Germinal center (tissue), 1 donor: ENCODE measurements around the gene CDH23.
A peak's percentile ranks its signal among the peaks of the same experiment; 100 is the strongest.

Experiments used
- DNase-seq: peaks from one replicate; pipeline ENCODE4 v3.0.0; 2012; ENCODE audit warnings: mixed read lengths, low spot score

CDH23 gene

DNA sequence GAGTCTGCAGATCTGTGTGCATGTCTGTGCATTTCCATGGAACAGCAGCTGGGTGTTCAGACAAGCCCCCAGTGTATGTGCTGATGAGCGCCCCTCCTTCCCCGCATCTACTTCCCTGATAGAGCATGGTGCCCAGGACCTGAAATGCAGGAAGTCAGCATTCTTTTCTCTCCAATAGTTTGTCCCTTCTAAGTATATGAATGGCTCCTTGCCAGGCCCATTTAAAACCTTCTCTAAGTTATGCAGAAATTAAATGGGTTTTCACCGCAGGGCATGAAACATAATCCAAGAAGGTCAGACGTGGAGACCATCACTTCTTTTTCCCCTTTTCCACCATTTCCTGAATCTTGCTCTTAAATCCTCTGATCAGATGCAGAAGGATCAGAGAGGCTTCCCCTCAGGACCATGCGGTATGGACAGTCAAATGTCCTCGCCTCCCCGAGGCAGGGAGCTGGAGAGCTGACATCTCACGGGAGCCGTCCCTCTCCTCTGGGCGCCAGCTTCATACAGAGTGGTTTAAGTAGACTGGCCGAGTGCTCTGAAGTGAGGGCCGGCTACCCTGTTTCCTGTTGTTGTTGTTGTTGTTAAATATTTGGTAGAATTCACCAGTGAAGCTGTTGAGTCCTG is 167.6 kb downstream of the CDH23 start:
- DNase-seq, result no peak

DNA sequence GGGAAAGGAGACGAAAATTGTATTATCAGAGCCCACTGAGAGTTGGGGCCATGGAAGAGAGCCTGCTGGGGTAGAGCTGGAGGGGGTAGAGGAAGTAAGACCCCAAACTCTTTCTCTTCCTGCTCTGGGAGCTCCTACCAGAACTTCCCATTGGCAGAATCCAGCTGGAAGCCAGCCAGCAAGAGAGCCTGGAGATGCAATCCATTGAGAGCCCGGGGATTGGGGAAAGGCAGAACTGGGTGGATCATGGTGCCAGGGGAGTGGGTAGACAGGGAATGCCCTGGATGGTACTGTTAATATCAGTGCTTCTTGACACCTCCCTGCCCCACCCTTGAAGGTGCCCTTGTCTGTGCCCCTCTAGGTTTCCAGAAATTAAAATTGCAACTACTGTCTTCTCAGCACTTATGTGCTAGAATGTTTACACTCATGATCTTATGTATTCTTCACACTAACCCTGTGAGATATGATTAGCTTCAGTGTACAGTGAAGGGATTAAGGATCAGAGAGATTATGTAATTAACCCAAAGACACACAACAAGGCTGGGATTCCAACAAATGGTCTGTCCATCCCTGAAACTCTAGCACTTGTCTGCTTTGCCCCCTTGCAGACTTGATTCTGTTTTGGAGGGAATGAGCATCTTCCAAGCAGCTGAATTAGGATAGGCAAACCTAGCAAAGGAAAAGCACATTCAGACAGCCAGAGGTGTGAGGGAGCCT is 168.7 kb downstream of the CDH23 start:
- DNase-seq, result no peak

- no peak for DNase-seq
Measured at GRCh38 chr10:71567006-71567405, 170.3 kb downstream of the CDH23 start.

DNA sequence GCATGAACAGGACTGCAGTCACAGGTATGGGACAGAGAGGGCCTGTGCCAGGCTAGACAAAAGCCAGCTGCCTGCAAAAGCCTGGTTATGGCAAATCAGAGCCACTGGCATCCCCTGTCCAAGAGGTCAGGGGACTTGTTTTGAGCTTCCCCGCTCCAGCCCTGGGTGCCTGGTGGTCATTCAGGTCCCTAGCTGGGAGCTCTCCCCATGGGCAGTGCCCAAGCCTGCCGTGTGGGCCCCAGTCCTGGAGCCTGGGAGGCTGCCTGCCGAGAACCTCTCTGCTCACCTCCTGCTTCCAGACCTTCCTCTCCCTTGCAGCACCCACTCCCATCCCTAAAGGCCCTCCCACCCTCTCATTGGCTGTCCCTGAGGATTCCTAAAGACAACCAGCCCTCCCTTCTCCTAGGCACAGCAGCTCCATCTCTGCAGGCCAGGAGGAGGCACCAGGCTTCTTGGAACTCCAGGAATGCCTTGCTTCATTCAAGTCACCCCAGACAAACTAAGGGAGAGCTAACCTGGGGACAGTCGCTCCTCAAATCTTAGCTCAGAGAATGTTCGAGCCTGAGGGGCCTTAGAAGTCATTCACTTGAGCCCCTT is 172.3 kb downstream of the CDH23 start:
- no peak for DNase-seq

DNA sequence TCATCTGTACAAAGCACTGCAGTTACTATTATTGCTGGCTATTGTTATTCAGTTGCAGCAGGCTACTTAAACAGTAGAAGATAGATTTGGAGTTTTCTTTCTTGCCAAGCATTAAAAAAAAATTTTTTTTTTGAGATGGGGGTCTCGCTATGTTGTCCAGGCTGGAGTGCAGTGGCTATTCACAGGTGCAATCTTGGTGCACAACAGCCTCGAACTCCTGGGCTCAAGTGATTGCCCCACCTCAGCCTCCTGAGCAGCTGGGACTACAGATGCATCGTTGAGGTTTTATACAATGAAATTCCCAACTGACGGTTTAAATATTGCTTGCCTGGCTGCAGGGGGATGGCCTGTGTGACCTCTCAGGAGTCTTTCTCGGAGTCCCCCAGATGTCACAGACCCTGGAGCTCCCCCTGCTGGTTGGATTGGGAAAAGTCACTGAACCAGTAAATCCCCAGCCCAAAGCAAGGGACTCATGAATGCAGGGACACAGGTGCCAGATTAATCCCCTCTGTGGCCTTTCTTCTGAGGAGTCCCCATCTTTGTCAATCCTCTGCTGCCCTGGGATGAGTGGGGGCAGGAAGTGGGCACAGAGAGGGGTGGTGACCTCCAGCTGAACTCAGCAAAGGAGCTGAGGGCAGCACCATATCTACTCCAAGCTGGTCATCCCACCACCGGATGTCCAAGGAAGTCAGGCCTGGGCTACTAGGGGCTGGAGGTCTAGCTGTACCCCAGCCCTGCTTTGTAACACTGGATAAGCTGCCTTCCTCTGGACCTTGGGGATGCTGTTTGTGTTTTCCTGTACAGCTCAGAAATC is 173.3 kb downstream of the CDH23 start:
- peak; percentile 72 for DNase-seq

GRCh38 chr10:71571460-71572175 is 174.9 kb downstream of the CDH23 start:
- DNase-seq, result no peak

DNA sequence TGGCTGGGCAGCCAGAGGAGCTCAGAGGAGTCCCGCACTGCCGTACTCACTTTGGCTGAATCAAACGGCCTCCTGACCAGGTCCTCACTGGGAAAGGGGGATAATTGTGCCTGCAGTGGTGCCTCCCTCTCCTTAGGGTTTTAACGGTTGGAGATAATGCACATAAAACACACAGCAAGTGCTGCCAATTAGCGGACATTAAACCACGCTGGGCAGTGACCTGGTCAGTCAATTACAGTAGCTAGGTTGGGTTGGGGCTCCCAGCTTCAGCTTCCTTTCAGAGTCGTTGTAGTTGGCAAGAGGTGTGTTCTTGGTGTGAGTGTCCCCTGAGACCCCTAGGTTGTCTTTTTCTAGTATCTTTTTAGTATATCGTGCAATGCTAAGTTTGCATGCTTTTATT is 176.2 kb downstream of the CDH23 start:
- no peak for DNase-seq

- no peak for DNase-seq
Measured at GRCh38 chr10:71573562-71574518, 177.1 kb downstream of the CDH23 start.

DNA sequence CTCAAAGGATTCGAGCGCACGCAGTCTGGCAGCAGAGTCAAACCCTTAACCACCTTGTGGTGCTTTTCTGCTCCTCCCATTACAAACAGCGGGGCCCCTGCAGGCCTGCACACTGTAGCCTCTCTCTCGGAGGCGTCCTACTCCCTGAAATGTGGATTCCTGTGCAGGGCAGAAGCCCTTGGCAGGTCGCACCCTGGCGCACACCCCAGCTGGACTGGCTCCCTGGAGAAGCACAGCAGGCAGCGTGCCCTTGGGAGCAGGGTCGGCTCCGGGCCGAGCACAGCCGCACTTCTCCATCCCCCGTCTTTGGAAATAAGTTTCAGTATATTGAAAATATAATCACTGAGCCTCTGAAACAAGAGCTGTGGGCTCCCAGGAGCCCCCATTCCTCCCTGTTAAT is 178.7 kb downstream of the CDH23 start:
- no peak for DNase-seq

- no peak for DNase-seq
Measured at GRCh38 chr10:71575934-71576801, 179.4 kb downstream of the CDH23 start.

- no peak for DNase-seq
Measured at GRCh38 chr10:71576842-71577241, 180.1 kb downstream of the CDH23 start.

- DNase-seq, result no peak
Measured at GRCh38 chr10:71577345-71577744, 180.6 kb downstream of the CDH23 start.

GRCh38 chr10:71578069-71578468 is 181.3 kb downstream of the CDH23 start:
- DNase-seq, result no peak

- DNase-seq, result no peak
Measured at GRCh38 chr10:71579668-71580067, 182.9 kb downstream of the CDH23 start.

DNA sequence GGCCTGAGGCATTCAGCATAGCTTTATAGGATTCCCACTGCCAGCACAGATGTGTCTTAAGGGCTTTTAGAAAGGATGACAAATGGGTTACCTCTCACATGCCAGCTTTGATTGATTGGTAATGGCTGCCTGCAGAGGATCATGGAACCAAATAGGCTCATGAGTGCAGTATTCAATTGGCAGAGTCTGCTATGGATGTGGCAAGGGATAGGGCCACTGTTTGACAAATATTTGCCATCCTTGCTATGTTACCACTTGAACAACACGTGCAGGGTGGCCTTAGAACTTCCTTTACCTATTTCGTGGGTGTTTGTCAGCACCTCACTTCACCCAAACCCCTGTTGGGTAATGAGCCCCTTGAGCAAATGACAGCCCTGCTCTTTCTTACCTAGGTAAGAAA is 183.7 kb downstream of the CDH23 start:
- no peak for DNase-seq

DNA sequence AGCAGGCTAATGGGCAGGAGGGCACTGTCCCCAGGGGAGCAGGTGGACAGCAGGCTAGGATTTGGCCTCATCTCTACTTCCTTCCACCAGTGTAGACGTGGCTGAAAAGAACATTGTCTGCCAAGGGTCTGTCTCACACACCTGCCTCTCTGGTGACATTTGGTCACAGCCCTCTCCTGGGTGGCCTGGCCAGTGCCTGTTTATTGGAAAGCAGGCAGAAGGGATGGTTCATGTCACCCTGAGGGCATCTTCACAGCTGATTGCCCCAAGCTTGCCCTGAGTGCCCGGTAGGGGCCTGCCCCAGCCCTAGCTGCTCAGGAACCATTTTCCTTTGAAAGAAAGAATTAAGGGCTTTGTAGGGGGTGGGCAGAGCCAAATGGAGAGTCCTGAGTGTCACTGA is 184.2 kb downstream of the CDH23 start:
- DNase-seq, result no peak

DNA sequence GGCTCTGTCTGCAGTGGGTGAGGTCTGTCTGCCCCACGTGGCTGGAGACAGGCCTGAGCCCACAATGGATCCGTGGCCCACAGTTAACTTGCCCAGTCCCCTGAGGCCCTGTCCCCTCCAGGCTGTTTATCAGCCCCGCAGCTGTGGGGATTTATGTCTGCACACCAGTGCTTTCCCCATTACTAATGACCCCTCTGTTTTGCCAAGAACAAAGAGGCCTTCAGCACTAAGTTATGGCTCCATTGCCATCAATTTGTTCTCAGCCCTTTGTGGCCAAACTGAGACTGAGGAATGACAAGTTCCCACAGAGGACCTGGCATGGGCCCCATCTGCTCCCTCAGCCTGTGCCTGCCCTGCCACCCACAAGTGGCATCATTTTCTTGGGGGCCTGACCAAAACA is 184.7 kb downstream of the CDH23 start:
- no peak for DNase-seq

DNA sequence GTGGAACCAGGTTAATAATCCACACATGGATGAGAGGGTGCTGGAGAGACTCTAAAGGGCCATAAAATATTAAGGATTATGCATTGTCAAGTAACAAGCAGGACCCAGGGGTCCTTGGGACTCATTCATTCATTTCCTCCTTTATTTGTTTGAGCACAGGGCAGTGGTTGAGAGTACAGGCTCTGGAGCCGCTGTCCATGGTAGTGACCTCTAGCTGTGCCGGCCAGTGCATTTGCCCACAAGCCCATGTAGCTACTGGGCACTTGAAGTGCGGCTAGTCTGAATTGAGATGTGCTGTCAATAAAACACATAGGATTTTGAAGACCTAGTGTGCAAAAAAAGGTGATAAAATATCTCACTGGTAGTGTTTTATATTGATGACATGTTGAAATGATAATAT is 185.3 kb downstream of the CDH23 start:
- DNase-seq, result no peak

DNA sequence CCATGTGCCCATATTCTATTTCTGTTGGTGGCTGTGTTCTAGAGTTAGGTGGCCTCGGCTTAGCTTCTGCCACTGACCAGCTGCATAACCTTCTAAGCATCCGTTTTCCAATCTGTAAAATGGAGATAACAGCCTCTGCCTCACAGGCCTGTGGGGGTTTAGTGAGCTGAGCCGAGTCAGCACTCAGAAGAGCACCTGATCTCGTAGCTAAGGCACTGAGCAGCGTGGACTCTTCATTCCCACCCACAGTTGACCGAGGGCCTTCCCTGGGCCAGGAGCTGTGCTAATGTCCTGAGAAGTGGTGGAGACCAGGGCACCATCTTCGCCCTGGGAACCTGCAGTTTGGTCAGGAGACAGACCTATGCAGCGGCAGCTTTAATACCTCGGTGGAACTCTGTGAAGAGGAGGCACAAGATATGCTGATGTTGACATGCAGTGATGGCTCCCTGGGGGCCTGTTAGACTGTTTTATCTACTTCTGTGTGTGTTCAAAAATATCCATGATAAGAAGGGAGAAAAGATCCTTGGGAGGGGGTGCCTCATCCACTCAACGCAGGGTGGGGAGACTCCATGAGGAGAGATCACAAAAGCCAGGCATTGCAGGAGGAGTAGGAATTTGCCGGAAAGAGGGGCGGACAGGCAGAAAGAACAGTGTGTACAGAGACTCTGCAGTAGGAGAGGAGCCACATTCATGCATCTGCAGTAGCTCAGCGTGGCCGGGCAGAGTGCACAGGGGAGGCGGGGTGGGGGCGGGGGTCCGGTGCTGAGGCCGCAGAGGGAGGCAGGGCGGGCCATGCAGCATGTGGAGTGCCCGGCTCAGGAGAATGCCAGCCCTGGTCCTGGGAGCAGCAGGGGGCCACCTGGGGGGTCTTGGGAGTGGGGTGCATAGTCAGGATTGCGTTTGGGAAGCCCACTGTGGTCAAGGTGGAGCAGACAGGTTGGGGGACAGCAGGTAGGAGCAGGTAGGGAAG is 186.1 kb downstream of the CDH23 start:
- no peak for DNase-seq
